ENCODE results near the gene FMN1. TPM values are rescaled to one million over a fixed set of nuclear protein-coding genes. Genes with fewer than 3 reads are reported as not detected.
A peak's percentile ranks its signal among the peaks of the same experiment; 100 is the strongest.

FMN1 gene
- total RNA-seq, 4 donors from 2014 or later, result 5.1 to 13.3 (median 9.0) TPM

GRCh38 chr15:33200444-33200843, 5.9 kb upstream of the FMN1 start:
- H3K27ac ChIP-seq, result no peak overlapping the region
- no peak for TF ChIP-seq CTCF (IDR thresholded peaks at IDR 0.05)
- no peak for ATAC-seq
- H3K4me1 ChIP-seq, result peaks cover 0 to 1% (median 0%) of the 10 kb centered on the region in 3 donors
- H3K4me3 ChIP-seq, result no peak overlapping the region
- peaks cover 14% of the 10 kb centered on the region for H3K27me3 ChIP-seq
- 87 to 88% methylated on average over 2 to 5 of the region's 5 CpGs for WGBS, 2 donors (ENCODE audit: low coverage in 1 of 2)
- H3K9me3 ChIP-seq, result no peaks in the 10 kb centered on the region
- H3K36me3 ChIP-seq, result no peaks in the 10 kb centered on the region

GRCh38 chr15:33198541-33198940, 4.0 kb upstream of the FMN1 start:
- H3K27ac ChIP-seq, result no peak overlapping the region
- H3K4me3 ChIP-seq, result no peak overlapping the region
- H3K27me3 ChIP-seq, result peaks cover 14% of the 10 kb centered on the region
- ATAC-seq, result no peak
- WGBS, 2 donors (ENCODE audit: low coverage in 1 of 2), result 67 to 93% methylated on average over 1 to 4 of the region's 4 CpGs
- H3K36me3 ChIP-seq, result no peaks in the 10 kb centered on the region
- H3K9me3 ChIP-seq, result no peaks in the 10 kb centered on the region
- TF ChIP-seq POLR2AphosphoS5 (IDR thresholded peaks at IDR 0.05) (no peak), CTCF (IDR thresholded peaks at IDR 0.05) (no peak), POLR2A (IDR thresholded peaks at IDR 0.05) (no peak), EP300 (IDR thresholded peaks at IDR 0.05) (no peak)
- H3K4me1 ChIP-seq, result peaks cover 0 to 15% (median 0%) of the 10 kb centered on the region in 3 donors

- no peaks in the 10 kb centered on the region for H3K9me3 ChIP-seq
Measured at GRCh38 chr15:33197636-33198035, 3.1 kb upstream of the FMN1 start.

GRCh38 chr15:33194237-33194636, 277 bp downstream of the FMN1 start:
- peak overlapping the region; percentile 31 to 62 for H3K4me3 ChIP-seq
- no peaks in the 10 kb centered on the region for H3K36me3 ChIP-seq
- peaks cover 0 to 15% (median 0%) of the 10 kb centered on the region in 3 donors for H3K4me1 ChIP-seq
- TF ChIP-seq POLR2A (IDR thresholded peaks at IDR 0.05), result no peak
- TF ChIP-seq EP300 (IDR thresholded peaks at IDR 0.05), result no peak
- no peak for TF ChIP-seq POLR2AphosphoS5 (IDR thresholded peaks at IDR 0.05)
- TF ChIP-seq CTCF (IDR thresholded peaks at IDR 0.05), result no peak
- H3K27ac ChIP-seq, result peak overlapping the region in 2 of 4 donors; percentile 74 to 79
- H3K9me3 ChIP-seq, result no peaks in the 10 kb centered on the region
- WGBS, 2 donors (ENCODE audit: low coverage in 1 of 2), result 3% methylated on average over 13 of the region's 17 CpGs; no CpG with 5 or more reads in 1 of the 2 donors
- peaks cover 11% of the 10 kb centered on the region for H3K27me3 ChIP-seq
- no peak for ATAC-seq

More at GRCh38 chr15:33197636-33198035, 3.1 kb upstream of the FMN1 start:
- TF ChIP-seq POLR2A (IDR thresholded peaks at IDR 0.05), result no peak
- no peak for TF ChIP-seq POLR2AphosphoS5 (IDR thresholded peaks at IDR 0.05)
- TF ChIP-seq EP300 (IDR thresholded peaks at IDR 0.05), result no peak
- no peak for TF ChIP-seq CTCF (IDR thresholded peaks at IDR 0.05)
- Histone ChIP-seq H3K36me3 (no peaks in the 10 kb centered on the region), H3K4me1 (peaks cover 0 to 15% (median 0%) of the 10 kb centered on the region in 3 donors), H3K27ac (no peak overlapping the region), H3K4me3 (no peak overlapping the region), H3K27me3 (peaks cover 17% of the 10 kb centered on the region)
- 88 to 100% methylated on average over 1 to 5 of the region's 5 CpGs for WGBS, 2 donors (ENCODE audit: low coverage in 1 of 2)
- ATAC-seq, result no peak

- 67 to 92% methylated on average over 2 to 3 of the region's 3 CpGs for WGBS, 2 donors (ENCODE audit: low coverage in 1 of 2)
- no peak for ATAC-seq
- Histone ChIP-seq H3K9me3 (no peaks in the 10 kb centered on the region), H3K36me3 (no peaks in the 10 kb centered on the region), H3K4me3 (no peak overlapping the region), H3K4me1 (peaks cover 0 to 15% (median 0%) of the 10 kb centered on the region in 3 donors), H3K27me3 (peaks cover 5% of the 10 kb centered on the region), H3K27ac (no peak overlapping the region)
- TF ChIP-seq EP300 (IDR thresholded peaks at IDR 0.05) (no peak), CTCF (IDR thresholded peaks at IDR 0.05) (no peak), POLR2A (IDR thresholded peaks at IDR 0.05) (no peak), POLR2AphosphoS5 (IDR thresholded peaks at IDR 0.05) (no peak)
Measured at GRCh38 chr15:33191591-33191990, 2.9 kb downstream of the FMN1 start.
